ENCODE measurements around the gene GRK2. TPM values are rescaled to one million over a fixed set of nuclear protein-coding genes. Genes with fewer than 3 reads are reported as not detected.

The GRK2 gene
- total and polyA plus RNA-seq, 9 of the 15 experiments (the other 6 are each of a cell fraction or from before 2014, with no cell fraction given) = 0.24 to 95.8 (median 56.5) TPM

DNA sequence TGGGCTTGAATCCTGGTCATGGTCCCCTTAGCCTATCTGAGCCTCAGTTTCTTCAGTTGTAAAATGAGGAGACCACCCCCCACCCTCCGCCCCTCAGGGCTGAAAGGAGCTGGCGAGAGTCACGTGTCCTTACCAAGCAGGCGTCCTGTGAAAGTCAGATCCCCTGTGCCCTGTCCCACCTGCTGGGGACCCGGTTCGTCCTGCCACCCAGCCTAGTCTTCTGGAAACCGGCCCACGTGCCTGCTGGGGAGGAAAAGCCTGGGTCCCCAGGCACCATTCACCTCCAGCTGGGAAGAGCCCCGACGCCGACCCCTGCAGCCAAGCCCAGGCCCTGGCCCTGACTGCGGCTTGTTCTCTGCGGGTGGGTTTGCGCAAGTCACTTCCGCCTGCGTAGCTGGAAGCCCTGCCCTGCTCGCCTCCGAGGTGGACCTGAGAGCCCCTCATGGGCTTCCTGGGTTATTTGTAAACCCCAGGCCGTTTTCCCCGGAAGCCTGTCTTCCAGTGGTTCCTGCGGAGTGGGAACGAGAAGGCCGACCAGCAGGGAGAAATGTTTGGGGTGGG lies 36.4 kb downstream of the GRK2 start (continued):
- TF ChIP-seq MEF2A (IDR thresholded peaks at IDR 0.05; ENCODE audit: control insufficient read depth, low read depth, low read length) = no peak
- TF ChIP-seq, protein P1, sequence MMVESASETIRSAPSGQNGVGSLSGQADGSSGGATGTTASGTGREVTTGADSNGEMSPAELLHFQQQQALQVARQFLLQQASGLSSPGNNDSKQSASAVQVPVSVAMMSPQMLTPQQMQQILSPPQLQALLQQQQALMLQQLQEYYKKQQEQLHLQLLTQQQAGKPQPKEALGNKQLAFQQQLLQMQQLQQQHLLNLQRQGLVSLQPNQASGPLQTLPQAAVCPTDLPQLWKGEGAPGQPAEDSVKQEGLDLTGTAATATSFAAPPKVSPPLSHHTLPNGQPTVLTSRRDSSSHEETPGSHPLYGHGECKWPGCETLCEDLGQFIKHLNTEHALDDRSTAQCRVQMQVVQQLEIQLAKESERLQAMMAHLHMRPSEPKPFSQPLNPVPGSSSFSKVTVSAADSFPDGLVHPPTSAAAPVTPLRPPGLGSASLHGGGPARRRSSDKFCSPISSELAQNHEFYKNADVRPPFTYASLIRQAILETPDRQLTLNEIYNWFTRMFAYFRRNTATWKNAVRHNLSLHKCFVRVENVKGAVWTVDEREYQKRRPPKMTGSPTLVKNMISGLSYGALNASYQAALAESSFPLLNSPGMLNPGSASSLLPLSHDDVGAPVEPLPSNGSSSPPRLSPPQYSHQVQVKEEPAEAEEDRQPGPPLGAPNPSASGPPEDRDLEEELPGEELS (CRISPR knock-in tag; IDR thresholded peaks at IDR 0.05; ENCODE audit: borderline replicate concordance) = no peak
- peak; percentile 10; the same call in 1 of the 2 replicates for TF ChIP-seq RBFOX2 (IDR thresholded peaks at IDR 0.05; ENCODE audit: low read depth, low read length)
- TF ChIP-seq JUNB (CRISPR knock-in tag; conservative IDR thresholded peaks at IDR 0.05) = no peak
- TF ChIP-seq MYC (IDR thresholded peaks at IDR 0.05; ENCODE audit: low read depth, low read length) = no peak
- TF ChIP-seq MYC (CRISPR knock-in tag; IDR thresholded peaks at IDR 0.05; ENCODE audit: borderline replicate concordance, low read depth) = no peak
- no peak for TF ChIP-seq ZNF444 (CRISPR knock-in tag; IDR thresholded peaks at IDR 0.05)
- TF ChIP-seq POLR3A (IDR thresholded peaks at IDR 0.05; ENCODE audit: borderline replicate concordance, extremely low read depth, insufficient read depth, insufficient read length) = no peak
- peak; percentile 18; the same call in 1 of the 2 replicates for TF ChIP-seq POLR2G (IDR thresholded peaks at IDR 0.05; ENCODE audit: low read depth, low read length)
- 0 out of 2 replicates have a peak, but pooled peaks have one; percentile 28 for TF ChIP-seq TFAP4 (CRISPR knock-in tag; IDR thresholded peaks at IDR 0.05; ENCODE audit: borderline replicate concordance)
- TF ChIP-seq ZNF707 (CRISPR knock-in tag; conservative IDR thresholded peaks at IDR 0.05) = no peak
- peak; percentile 45 for TF ChIP-seq POLR2A (conservative IDR thresholded peaks at IDR 0.05)
- no peak for TF ChIP-seq RCOR1 (IDR thresholded peaks at IDR 0.05; ENCODE audit: borderline replicate concordance in 1 of 2, low read depth in 2 of 2, low read length in 2 of 2)

Data from K562 (cell line).